Panc1 (cell line): Measurements from ENCODE around the gene SPOCK1. TPM values are rescaled to one million over a fixed set of nuclear protein-coding genes. Genes with fewer than 3 reads are reported as not detected.

Source experiments
- ATAC-seq: fragments of 200-7000 bp; cut with Tn5 transposase; 2 replicates; pipeline ENCODE4 v1.9.1; 2020; ENCODE audit warnings: mild to moderate bottlenecking, moderate library complexity
- BruUV-seq: library from RNA; stranded (reverse); fragments of 400-500 nt; replicated peaks from 2 replicates; lab custom pipeline; 2021; lab: Mats Ljungman, UMichigan
- CTCF ChIA-PET: fragments of 300-600 bp; sonication (Branson Sonifier 250); formaldehyde crosslinking; loops from one replicate; lab custom pipeline; 2022; ENCODE audit warnings: antibody characterized with exemption; lab: Charles Lee
- POLR2A ChIA-PET: fragments of 300-600 bp; sonication (Branson Sonifier 250); formaldehyde crosslinking; loops from one replicate; lab custom pipeline; 2022; ENCODE audit warnings: antibody characterized with exemption; lab: Charles Lee
- DNase-seq: peaks from one replicate; pipeline ENCODE4 v3.0.0-alpha.2; 2010; ENCODE audit warnings: low read depth, low spot score
- H3K27ac ChIP-seq: 2 replicates; pipeline ENCODE4 v1.5.1; 2011; ENCODE audit warnings: mild to moderate bottlenecking, low read length, inconsistent platforms
- H3K27me3 ChIP-seq: fragments of 200-500 bp; sonication (Bioruptor generic); 2 replicates; pipeline ENCODE4 v1.6.0; 2014; ENCODE audit warnings: low read length, inconsistent platforms; ENCODE audit not compliant: control insufficient read depth, insufficient read depth
- H3K36me3 ChIP-seq: fragments of 200-500 bp; sonication (Bioruptor generic); 2 replicates; pipeline ENCODE4 v1.5.1; 2014; ENCODE audit warnings: inconsistent platforms, mild to moderate bottlenecking, low read length, moderate library complexity; ENCODE audit not compliant: control insufficient read depth, insufficient read depth
- H3K4me1 ChIP-seq: 2 replicates; pipeline ENCODE4 v1.5.1; 2011; ENCODE audit warnings: inconsistent platforms, mild to moderate bottlenecking, low read length, moderate library complexity; ENCODE audit not compliant: control insufficient read depth, insufficient read depth
- H3K4me3 ChIP-seq, 2 experiments: 2 replicates each; pipeline ENCODE4 v1.5.1; 2011 to 2012; ENCODE audit warnings: low read depth in 2 of 2, low read length in 2 of 2, mild to moderate bottlenecking in 2 of 2, inconsistent platforms in 1 of 2, moderate library complexity in 1 of 2
- H3K9me3 ChIP-seq: fragments of 200-500 bp; sonication (Bioruptor generic); 2 replicates; pipeline ENCODE4 v1.5.1; 2014; ENCODE audit warnings: low read depth, mild to moderate bottlenecking, inconsistent platforms, low read length, moderate library complexity; ENCODE audit not compliant: control insufficient read depth, insufficient read depth
- POLR2AphosphoS5 ChIP-seq: IDR thresholded peaks from 2 replicates; pipeline ENCODE4 v1.6.1; 2012; ENCODE audit warnings: mild to moderate bottlenecking, low read depth, low read length, moderate library complexity
- SIN3A ChIP-seq: IDR thresholded peaks from 2 replicates; pipeline ENCODE4 v1.6.1; 2012; ENCODE audit warnings: low read depth, mild to moderate bottlenecking, low read length, moderate library complexity, borderline replicate concordance; ENCODE audit not compliant: insufficient read depth
- TCF7L2 ChIP-seq: IDR thresholded peaks from 2 replicates; pipeline ENCODE4 v1.6.1; 2011; ENCODE audit warnings: mild to moderate bottlenecking, low read depth, low read length, inconsistent platforms
- in situ Hi-C: cut with HindIII; loops from 2 replicates; pipeline ENCODE4 v1.10.0; 2016; ENCODE audit warnings: low sequenced_read_pairs, low pct_unique_long_range_greater_than_20kb
- intact Hi-C: fragments of 100-400 bp; cut with micrococcal nuclease; formaldehyde crosslinking; loops from one replicate; pipeline ENCODE4 v1.10.0; 2022; ENCODE audit not compliant: unreplicated experiment
- total RNA-seq: library from RNA; stranded (reverse); gene quantifications from one replicate; pipeline ENCODE4 v1.2.1, GENCODE V29; 2021; ENCODE audit not compliant: unreplicated experiment
- TF ChIP-seq, protein P1 (sequence below), 2 experiments: IDR thresholded peaks; 2 replicates each; pipeline ENCODE4 v1.6.1; 2011 to 2012; ENCODE audit warnings: low read depth in 2 of 2, control low read depth in 1 of 2, low read length in 1 of 2, mild to moderate bottlenecking in 1 of 2, moderate library complexity in 1 of 2; ENCODE audit not compliant: insufficient read depth in 1 of 2
- TF ChIP-seq, protein P2 (sequence below): fragments of 450-650 bp; IDR thresholded peaks from 2 replicates; pipeline ENCODE4 v1.5.1; 2017; ENCODE audit warnings: mild to moderate bottlenecking

The SPOCK1 gene
- total RNA-seq, 1 experiment from 2014 or later: 15.6 TPM

DNA sequence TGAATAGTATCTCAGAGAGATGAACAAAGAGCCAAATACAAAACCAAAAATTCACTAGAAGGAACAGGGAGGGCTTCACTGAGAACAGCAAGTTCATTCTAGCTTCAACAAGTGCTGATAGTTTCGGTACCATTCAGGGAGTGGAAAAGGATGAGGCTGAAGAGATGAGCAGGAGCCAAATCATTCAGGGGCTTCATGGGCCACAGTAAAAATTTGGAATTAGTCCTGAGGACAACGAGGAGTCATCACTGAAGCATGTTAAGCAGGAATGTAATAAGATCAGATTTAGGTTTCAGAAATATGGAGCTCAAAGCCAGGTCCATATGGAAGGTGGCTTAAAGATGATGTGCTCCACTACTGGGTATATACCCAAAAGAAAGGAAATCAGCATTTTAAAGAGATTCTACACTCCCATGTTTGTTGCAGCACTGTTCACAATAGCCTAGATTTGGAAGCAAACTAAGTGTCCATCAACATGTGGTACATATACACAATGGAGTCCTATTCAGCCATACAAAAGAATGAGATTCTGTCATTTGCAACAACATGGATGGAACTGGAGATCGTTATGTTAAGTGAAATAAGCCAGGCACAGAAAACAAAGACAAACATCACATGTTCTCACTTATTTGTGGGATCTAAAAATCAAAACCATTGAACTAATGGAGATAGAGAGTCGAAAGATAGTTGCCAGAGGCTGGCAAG, 36.2 kb downstream of the SPOCK1 start:
- Histone ChIP-seq H3K27ac (no peak overlapping the region), H3K4me1 (no peaks in the 10 kb centered on the region), H3K36me3 (no peaks in the 10 kb centered on the region), H3K27me3 (no peaks in the 10 kb centered on the region; the same call in 1 of the 2 replicates), H3K9me3 (no peaks in the 10 kb centered on the region), H3K4me3 (no peak overlapping the region)
- BruUV-seq: no TSS peak
- in situ Hi-C loops: no loop called here
- intact Hi-C loops: no loop called here
- TF ChIP-seq, protein P1, sequence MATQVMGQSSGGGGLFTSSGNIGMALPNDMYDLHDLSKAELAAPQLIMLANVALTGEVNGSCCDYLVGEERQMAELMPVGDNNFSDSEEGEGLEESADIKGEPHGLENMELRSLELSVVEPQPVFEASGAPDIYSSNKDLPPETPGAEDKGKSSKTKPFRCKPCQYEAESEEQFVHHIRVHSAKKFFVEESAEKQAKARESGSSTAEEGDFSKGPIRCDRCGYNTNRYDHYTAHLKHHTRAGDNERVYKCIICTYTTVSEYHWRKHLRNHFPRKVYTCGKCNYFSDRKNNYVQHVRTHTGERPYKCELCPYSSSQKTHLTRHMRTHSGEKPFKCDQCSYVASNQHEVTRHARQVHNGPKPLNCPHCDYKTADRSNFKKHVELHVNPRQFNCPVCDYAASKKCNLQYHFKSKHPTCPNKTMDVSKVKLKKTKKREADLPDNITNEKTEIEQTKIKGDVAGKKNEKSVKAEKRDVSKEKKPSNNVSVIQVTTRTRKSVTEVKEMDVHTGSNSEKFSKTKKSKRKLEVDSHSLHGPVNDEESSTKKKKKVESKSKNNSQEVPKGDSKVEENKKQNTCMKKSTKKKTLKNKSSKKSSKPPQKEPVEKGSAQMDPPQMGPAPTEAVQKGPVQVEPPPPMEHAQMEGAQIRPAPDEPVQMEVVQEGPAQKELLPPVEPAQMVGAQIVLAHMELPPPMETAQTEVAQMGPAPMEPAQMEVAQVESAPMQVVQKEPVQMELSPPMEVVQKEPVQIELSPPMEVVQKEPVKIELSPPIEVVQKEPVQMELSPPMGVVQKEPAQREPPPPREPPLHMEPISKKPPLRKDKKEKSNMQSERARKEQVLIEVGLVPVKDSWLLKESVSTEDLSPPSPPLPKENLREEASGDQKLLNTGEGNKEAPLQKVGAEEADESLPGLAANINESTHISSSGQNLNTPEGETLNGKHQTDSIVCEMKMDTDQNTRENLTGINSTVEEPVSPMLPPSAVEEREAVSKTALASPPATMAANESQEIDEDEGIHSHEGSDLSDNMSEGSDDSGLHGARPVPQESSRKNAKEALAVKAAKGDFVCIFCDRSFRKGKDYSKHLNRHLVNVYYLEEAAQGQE (IDR thresholded peaks at IDR 0.05; ENCODE audit: insufficient read depth in 1 of 2, low read depth in 2 of 2, low read length in 1 of 2): no peak
- TF ChIP-seq, protein P2, sequence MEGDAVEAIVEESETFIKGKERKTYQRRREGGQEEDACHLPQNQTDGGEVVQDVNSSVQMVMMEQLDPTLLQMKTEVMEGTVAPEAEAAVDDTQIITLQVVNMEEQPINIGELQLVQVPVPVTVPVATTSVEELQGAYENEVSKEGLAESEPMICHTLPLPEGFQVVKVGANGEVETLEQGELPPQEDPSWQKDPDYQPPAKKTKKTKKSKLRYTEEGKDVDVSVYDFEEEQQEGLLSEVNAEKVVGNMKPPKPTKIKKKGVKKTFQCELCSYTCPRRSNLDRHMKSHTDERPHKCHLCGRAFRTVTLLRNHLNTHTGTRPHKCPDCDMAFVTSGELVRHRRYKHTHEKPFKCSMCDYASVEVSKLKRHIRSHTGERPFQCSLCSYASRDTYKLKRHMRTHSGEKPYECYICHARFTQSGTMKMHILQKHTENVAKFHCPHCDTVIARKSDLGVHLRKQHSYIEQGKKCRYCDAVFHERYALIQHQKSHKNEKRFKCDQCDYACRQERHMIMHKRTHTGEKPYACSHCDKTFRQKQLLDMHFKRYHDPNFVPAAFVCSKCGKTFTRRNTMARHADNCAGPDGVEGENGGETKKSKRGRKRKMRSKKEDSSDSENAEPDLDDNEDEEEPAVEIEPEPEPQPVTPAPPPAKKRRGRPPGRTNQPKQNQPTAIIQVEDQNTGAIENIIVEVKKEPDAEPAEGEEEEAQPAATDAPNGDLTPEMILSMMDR: no peak
- TF ChIP-seq TCF7L2 (no peak), POLR2AphosphoS5 (no peak), SIN3A (no peak)
- CTCF ChIA-PET: no interaction called here
- ATAC-seq (no peak), DNase-seq (no peak)
- POLR2A ChIA-PET: no interaction called here

DNA sequence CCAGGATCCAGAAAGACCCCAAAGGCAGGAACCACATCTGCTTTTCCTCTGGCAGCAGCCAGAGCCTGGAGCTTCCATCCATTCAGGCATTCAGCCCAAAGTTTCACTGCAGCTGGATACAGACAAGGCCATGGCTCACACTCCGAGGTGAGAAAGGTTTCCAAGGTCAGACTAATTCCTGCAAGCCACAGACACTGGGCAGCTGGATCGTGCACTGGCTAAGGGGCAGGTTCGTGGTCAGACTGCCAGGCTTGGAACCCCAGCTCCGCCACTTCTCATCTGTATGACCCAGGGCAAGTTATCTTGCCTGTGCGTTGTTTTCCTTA, 36.9 kb downstream of the SPOCK1 start:
- DNase-seq (no peak), ATAC-seq (no peak)
- Histone ChIP-seq H3K4me1 (no peaks in the 10 kb centered on the region), H3K27me3 (no peaks in the 10 kb centered on the region; the same call in 1 of the 2 replicates), H3K9me3 (no peaks in the 10 kb centered on the region), H3K4me3 (no peak overlapping the region), H3K27ac (no peak overlapping the region), H3K36me3 (no peaks in the 10 kb centered on the region)
- CTCF ChIA-PET: no interaction called here
- in situ Hi-C loops (no loop called here), intact Hi-C loops (no loop called here)
- TF ChIP-seq SIN3A (no peak), POLR2AphosphoS5 (no peak), TCF7L2 (no peak)
- TF ChIP-seq, protein P1 (IDR thresholded peaks at IDR 0.05; ENCODE audit: insufficient read depth in 1 of 2, low read depth in 2 of 2, low read length in 1 of 2): no peak
- TF ChIP-seq, protein P2: no peak
- POLR2A ChIA-PET: no interaction called here
- no TSS peak for BruUV-seq
